Neuron (in vitro differentiated cells): ENCODE data around the gene DUSP22.

Source experiments
- H2AFZ ChIP-seq: one replicate; pipeline ENCODE4 v1.6.1; 2013; ENCODE audit warnings: low read depth, mild to moderate bottlenecking, inconsistent platforms, low read length, moderate library complexity
- H3K27me3 ChIP-seq: one replicate; pipeline ENCODE4 v1.6.1; 2013; ENCODE audit warnings: low read length; ENCODE audit not compliant: insufficient read depth
- H3K36me3 ChIP-seq: one replicate; pipeline ENCODE4 v1.6.1; 2013; ENCODE audit warnings: low read length; ENCODE audit not compliant: insufficient read depth
- H3K4me1 ChIP-seq: one replicate; pipeline ENCODE4 v1.6.1; 2013; ENCODE audit warnings: low read length; ENCODE audit not compliant: insufficient read depth
- H3K4me3 ChIP-seq: 2 replicates; pipeline ENCODE4 v1.5.1; 2013; ENCODE audit warnings: mild to moderate bottlenecking, low read length, moderate library complexity
- H3K9me3 ChIP-seq: one replicate; pipeline ENCODE4 v1.6.1; 2013; ENCODE audit warnings: low read length

DUSP22 gene

DNA sequence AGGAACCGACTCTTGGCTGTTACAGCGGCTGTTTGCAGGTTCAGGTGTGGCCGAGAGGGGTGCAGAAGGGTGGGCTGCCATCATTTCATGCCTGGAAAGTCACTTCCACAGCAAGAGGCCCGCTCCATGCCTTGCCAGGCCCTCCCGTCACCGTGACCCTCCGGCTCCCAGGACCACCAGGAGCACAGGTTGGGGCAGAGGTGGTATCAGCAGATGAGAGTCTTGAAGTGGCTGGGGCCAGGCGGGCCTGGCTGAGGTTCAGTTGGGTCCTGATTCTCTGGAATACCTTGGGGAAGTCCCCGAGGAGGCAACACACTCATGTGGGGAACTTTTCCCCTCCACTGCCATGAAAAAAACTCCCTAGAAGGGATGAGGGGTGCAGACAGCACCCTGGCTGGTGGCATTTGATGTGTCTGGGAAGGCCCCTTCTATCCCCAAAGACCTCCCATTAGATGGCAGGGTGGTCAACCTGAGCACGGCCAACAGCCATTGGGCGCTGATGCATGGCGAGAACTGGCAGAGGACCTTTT is 65.0 kb downstream of the DUSP22 start:
- Histone ChIP-seq H3K9me3 (no peaks in the 10 kb centered on the region), H3K4me1 (no peaks in the 10 kb centered on the region), H3K27me3 (no peaks in the 10 kb centered on the region), H3K36me3 (no peaks in the 10 kb centered on the region), H3K4me3 (no peak overlapping the region), H2AFZ (no peak overlapping the region)

DNA sequence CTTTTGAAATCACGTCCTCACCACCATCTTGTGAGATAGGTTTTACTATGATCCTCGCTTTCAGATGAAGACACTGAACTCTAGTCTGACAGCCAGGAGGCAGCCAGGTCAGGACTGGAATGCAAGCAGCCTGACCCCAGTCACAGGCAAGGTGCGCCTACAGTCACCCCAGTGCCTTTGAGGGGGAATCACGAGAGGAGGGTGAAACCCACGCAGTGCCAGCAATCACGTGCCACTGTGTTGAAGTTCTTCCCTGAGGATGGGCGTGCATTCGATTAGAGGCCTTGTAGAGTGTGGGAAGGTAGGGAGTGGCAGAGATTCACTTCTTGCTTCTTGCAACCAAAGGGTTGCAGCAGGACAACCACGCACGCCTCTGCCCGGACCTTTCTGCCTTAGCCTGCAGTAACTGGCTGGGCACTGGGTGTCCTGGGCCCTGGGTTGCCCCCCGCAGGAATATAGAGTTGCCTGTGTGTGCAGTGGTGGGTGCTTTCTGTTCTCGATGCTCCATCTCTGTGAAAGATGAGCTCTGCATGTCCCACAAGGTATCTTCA is 65.6 kb downstream of the DUSP22 start:
- no peaks in the 10 kb centered on the region for H3K9me3 ChIP-seq
- no peaks in the 10 kb centered on the region for H3K36me3 ChIP-seq
- no peak overlapping the region for H2AFZ ChIP-seq
- no peak overlapping the region for H3K4me3 ChIP-seq
- no peaks in the 10 kb centered on the region for H3K27me3 ChIP-seq
- H3K4me1 ChIP-seq: no peaks in the 10 kb centered on the region

GRCh38 chr6:358432-358831 is 66.1 kb downstream of the DUSP22 start:
- H3K4me3 ChIP-seq: no peak overlapping the region
- H3K4me1 ChIP-seq: no peaks in the 10 kb centered on the region
- H3K27me3 ChIP-seq: no peaks in the 10 kb centered on the region
- H2AFZ ChIP-seq: no peak overlapping the region
- no peaks in the 10 kb centered on the region for H3K9me3 ChIP-seq
- no peaks in the 10 kb centered on the region for H3K36me3 ChIP-seq

- H3K4me1 ChIP-seq: no peaks in the 10 kb centered on the region
- H3K4me3 ChIP-seq: no peak overlapping the region
- no peaks in the 10 kb centered on the region for H3K27me3 ChIP-seq
- no peaks in the 10 kb centered on the region for H3K36me3 ChIP-seq
- no peak overlapping the region for H2AFZ ChIP-seq
- H3K9me3 ChIP-seq: no peaks in the 10 kb centered on the region
Observed at GRCh38 chr6:358847-359246, 66.6 kb downstream of the DUSP22 start.

- no peak overlapping the region for H3K4me3 ChIP-seq
- no peaks in the 10 kb centered on the region for H3K27me3 ChIP-seq
- H3K36me3 ChIP-seq: no peaks in the 10 kb centered on the region
- no peaks in the 10 kb centered on the region for H3K9me3 ChIP-seq
- H2AFZ ChIP-seq: no peak overlapping the region
- no peaks in the 10 kb centered on the region for H3K4me1 ChIP-seq
Observed at GRCh38 chr6:359261-360035, 67.2 kb downstream of the DUSP22 start.

DNA sequence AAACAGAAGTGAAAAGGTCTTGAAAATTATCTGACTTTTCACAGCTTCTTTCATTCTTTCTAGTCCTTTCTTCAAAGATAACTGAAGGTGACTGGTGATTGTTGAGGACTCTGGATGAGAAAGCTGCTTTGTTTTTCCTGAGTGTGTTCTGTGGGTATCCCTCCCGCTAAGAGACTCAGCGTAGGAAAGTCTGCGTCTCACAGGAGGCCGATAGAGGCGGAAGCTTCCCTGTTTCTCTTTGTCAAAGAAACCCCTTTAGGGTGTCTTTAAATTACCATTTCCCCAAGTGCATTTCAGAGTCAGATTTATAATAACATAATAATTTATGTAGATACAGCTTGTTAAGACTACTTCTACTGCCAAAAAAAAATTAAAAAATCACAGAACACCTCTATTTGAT is 68.1 kb downstream of the DUSP22 start:
- H3K4me1 ChIP-seq: no peaks in the 10 kb centered on the region
- no peak overlapping the region for H2AFZ ChIP-seq
- H3K9me3 ChIP-seq: no peaks in the 10 kb centered on the region
- H3K27me3 ChIP-seq: no peaks in the 10 kb centered on the region
- no peak overlapping the region for H3K4me3 ChIP-seq
- H3K36me3 ChIP-seq: no peaks in the 10 kb centered on the region

DNA sequence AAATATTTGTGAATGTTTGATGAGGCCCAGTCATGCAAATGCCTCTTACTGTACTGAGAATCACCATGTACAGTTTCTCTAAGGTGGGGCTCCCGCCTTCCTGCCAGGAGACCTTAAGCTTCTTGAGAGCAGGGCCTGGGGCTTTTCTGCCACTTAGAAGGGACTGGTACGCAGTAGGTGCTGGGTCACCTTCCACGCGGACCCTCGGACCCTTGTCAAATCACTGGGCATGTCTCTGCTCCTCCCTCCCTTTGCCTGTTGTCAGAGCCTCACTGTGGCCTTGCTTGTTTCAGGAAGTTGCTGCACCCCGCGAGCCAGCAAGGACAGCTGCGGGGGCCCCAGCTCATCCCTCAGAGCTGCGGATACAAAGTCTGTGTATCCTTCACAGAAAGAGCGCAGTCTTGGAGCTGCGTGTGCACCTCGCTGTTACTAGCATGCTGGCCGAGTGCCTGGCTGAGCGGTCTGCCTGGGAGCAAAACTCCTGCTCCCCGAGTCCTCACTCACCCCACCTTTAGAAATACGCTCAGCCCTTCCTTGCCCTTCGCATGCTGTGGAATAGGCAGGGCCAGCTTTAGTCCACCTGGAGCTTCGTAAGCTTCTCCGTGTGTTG is 68.6 kb downstream of the DUSP22 start:
- Histone ChIP-seq H3K36me3 (no peaks in the 10 kb centered on the region), H3K4me1 (no peaks in the 10 kb centered on the region), H3K9me3 (no peaks in the 10 kb centered on the region), H2AFZ (no peak overlapping the region), H3K4me3 (no peak overlapping the region), H3K27me3 (no peaks in the 10 kb centered on the region)

- H3K4me1 ChIP-seq: no peaks in the 10 kb centered on the region
- H3K27me3 ChIP-seq: no peaks in the 10 kb centered on the region
- H3K9me3 ChIP-seq: no peaks in the 10 kb centered on the region
- no peaks in the 10 kb centered on the region for H3K36me3 ChIP-seq
- H2AFZ ChIP-seq: no peak overlapping the region
- H3K4me3 ChIP-seq: no peak overlapping the region
Observed at GRCh38 chr6:361411-362132, 69.3 kb downstream of the DUSP22 start.

GRCh38 chr6:362231-362923 is 70.1 kb downstream of the DUSP22 start:
- no peaks in the 10 kb centered on the region for H3K27me3 ChIP-seq
- H3K4me1 ChIP-seq: no peaks in the 10 kb centered on the region
- H2AFZ ChIP-seq: no peak overlapping the region
- H3K9me3 ChIP-seq: no peaks in the 10 kb centered on the region
- H3K4me3 ChIP-seq: no peak overlapping the region
- H3K36me3 ChIP-seq: no peaks in the 10 kb centered on the region

- Histone ChIP-seq H3K36me3 (no peaks in the 10 kb centered on the region), H3K27me3 (no peaks in the 10 kb centered on the region), H3K9me3 (no peaks in the 10 kb centered on the region), H3K4me1 (no peaks in the 10 kb centered on the region), H3K4me3 (no peak overlapping the region), H2AFZ (no peak overlapping the region)
Observed at GRCh38 chr6:362924-363249, 70.6 kb downstream of the DUSP22 start.

DNA sequence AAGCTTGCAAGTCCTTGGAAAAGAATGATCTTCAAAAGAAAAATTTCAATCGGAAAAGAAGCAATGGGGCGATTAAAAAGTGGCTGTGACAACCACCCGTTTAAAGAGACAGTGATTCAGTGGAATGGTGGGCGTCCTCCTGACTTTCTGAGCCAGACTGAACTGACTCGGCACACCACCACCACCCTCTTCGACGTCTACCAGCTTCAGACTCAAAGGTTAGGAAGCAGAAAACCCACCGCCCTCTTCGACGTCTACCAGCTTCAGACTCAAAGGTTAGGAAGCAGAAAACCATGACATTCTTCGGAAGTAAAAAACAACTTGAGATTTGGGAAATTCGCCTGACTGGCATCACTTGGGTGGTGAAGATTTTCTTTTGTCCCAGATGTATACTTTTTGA is 71.0 kb downstream of the DUSP22 start:
- no peaks in the 10 kb centered on the region for H3K36me3 ChIP-seq
- no peaks in the 10 kb centered on the region for H3K4me1 ChIP-seq
- no peak overlapping the region for H3K4me3 ChIP-seq
- H3K27me3 ChIP-seq: no peaks in the 10 kb centered on the region
- H2AFZ ChIP-seq: no peak overlapping the region
- H3K9me3 ChIP-seq: no peaks in the 10 kb centered on the region

GRCh38 chr6:363909-364308 is 71.6 kb downstream of the DUSP22 start:
- H3K9me3 ChIP-seq: no peaks in the 10 kb centered on the region
- H3K36me3 ChIP-seq: no peaks in the 10 kb centered on the region
- H3K4me3 ChIP-seq: no peak overlapping the region
- H2AFZ ChIP-seq: no peak overlapping the region
- no peaks in the 10 kb centered on the region for H3K27me3 ChIP-seq
- no peaks in the 10 kb centered on the region for H3K4me1 ChIP-seq
